Measurements from ENCODE around the gene CCDC184.

DNA sequence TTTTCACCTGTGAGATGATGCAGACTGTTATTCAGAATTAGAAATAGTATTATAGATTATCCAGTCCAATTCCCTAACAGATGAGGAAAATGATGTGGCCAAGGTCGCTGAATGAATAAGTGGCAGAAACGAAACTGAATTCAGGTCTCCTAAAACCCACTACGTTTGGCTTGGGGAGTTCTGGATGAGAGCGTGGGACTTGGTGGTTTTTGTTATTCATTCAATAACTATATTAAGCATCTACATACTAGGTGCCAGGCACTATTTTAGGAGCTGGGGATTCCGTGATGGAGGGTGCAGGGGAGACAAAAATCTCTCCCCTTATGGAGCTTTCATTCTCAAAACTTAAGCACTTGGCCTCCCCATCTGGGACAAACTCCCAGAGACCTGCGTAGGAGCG, 813 bp upstream of the CCDC184 start:
- TF ChIP-seq, protein P1, sequence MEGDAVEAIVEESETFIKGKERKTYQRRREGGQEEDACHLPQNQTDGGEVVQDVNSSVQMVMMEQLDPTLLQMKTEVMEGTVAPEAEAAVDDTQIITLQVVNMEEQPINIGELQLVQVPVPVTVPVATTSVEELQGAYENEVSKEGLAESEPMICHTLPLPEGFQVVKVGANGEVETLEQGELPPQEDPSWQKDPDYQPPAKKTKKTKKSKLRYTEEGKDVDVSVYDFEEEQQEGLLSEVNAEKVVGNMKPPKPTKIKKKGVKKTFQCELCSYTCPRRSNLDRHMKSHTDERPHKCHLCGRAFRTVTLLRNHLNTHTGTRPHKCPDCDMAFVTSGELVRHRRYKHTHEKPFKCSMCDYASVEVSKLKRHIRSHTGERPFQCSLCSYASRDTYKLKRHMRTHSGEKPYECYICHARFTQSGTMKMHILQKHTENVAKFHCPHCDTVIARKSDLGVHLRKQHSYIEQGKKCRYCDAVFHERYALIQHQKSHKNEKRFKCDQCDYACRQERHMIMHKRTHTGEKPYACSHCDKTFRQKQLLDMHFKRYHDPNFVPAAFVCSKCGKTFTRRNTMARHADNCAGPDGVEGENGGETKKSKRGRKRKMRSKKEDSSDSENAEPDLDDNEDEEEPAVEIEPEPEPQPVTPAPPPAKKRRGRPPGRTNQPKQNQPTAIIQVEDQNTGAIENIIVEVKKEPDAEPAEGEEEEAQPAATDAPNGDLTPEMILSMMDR (IDR thresholded peaks at IDR 0.05; ENCODE audit: borderline replicate concordance, extremely low read depth, low read length, poor library complexity, severe bottlenecking): no peak
- no peak for TF ChIP-seq EZH2 (IDR thresholded peaks at IDR 0.05; ENCODE audit: borderline replicate concordance, low read depth, low read length, severe bottlenecking)
